K562 (cell line): ENCODE results near the gene CCR2.

Experiments
- EP300 ChIP-seq: IDR thresholded peaks from 2 replicates; pipeline ENCODE4 v1.6.1; 2012; ENCODE audit warnings: low read length, improper control_type of control experiment
- HDAC6 ChIP-seq: IDR thresholded peaks from 2 replicates; pipeline ENCODE4 v1.6.1; 2012; ENCODE audit warnings: low read depth, mild to moderate bottlenecking, control low read depth, inconsistent platforms, low read length, moderate library complexity
- POLR2A ChIP-seq: fragments of 450-650 bp; conservative IDR thresholded peaks from 2 replicates; pipeline ENCODE4 v1.6.1; 2016
- RCOR1 ChIP-seq, 2 experiments: IDR thresholded peaks; 2 replicates each; pipeline ENCODE4 v1.6.1; 2012; ENCODE audit warnings: low read depth in 2 of 2, low read length in 2 of 2, borderline replicate concordance in 1 of 2, improper control_type of control experiment in 1 of 2
- THAP12 ChIP-seq: fragments of 250-450 bp; sonication (Bioruptor Pico); IDR thresholded peaks from 2 replicates; pipeline ENCODE4 v1.9.0; 2021; ENCODE audit warnings: mild to moderate bottlenecking, inconsistent platforms
- ZNF79 ChIP-seq: fragments of 250-450 bp; sonication (Bioruptor Pico); IDR thresholded peaks from 2 replicates; pipeline ENCODE4 v1.4.0; 2020; ENCODE audit warnings: low read depth, mild to moderate bottlenecking, moderate library complexity
- TF ChIP-seq, protein P1 (sequence below), 3 experiments: IDR thresholded peaks in 2 of 3; conservative IDR thresholded peaks in 1 of 3; 2 replicates each; pipeline ENCODE4 v1.5.1; 2011 to 2012; ENCODE audit warnings: low read length in 3 of 3, mild to moderate bottlenecking in 3 of 3, control low read depth in 2 of 3, improper control_type of control experiment in 1 of 3, inconsistent platforms in 1 of 3, low read depth in 1 of 3, mixed read lengths in 1 of 3, moderate library complexity in 1 of 3; ENCODE audit not compliant: insufficient read depth in 2 of 3

DNA sequence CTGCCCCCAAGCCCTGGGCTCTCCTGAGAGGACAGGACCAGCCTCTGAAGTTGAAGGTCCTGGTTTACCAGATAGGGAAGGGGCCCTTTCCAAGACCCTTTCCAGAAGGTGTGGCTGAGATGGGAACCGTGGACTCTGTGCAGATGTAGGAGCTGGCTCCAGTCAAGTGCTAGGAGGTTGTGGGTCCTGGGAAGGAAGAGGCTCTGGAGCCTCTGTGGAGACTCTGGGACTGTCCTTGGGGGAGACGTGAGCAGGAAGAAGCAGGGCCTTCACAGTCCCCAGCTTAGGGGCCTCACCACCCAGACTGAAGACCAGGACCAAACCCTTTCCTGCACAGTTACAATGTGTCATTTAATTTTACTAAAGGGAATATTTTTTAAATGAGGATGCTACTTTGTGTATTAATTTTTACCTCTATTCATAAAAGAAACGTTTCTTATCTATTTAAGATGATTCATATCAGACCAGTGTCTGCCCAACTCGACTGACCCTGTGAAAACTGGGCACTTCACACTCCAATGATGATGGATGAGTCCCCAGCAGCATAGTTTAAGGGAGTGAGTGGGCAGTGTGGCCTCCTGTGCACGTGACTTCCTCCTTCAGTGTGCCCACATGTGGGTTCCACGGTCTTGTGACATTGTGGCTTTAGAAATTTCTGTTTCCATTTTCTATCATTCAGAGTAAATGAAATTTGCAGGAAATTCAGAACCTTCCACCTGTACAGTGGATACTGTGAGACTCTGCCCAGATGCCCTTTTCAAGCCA, 42.0 kb downstream of the CCR2 start:
- TF ChIP-seq ZNF79 (CRISPR knock-in tag) (no peak), POLR2A (no peak), RCOR1 (IDR thresholded peaks at IDR 0.05; ENCODE audit: borderline replicate concordance in 1 of 2, low read depth in 2 of 2, low read length in 2 of 2) (no peak), EP300 (no peak), HDAC6 (no peak), THAP12 (CRISPR knock-in tag) (no peak)
- TF ChIP-seq, protein P1, sequence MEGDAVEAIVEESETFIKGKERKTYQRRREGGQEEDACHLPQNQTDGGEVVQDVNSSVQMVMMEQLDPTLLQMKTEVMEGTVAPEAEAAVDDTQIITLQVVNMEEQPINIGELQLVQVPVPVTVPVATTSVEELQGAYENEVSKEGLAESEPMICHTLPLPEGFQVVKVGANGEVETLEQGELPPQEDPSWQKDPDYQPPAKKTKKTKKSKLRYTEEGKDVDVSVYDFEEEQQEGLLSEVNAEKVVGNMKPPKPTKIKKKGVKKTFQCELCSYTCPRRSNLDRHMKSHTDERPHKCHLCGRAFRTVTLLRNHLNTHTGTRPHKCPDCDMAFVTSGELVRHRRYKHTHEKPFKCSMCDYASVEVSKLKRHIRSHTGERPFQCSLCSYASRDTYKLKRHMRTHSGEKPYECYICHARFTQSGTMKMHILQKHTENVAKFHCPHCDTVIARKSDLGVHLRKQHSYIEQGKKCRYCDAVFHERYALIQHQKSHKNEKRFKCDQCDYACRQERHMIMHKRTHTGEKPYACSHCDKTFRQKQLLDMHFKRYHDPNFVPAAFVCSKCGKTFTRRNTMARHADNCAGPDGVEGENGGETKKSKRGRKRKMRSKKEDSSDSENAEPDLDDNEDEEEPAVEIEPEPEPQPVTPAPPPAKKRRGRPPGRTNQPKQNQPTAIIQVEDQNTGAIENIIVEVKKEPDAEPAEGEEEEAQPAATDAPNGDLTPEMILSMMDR (IDR thresholded peaks at IDR 0.05 in 2 of 3, conservative IDR thresholded peaks at IDR 0.05 in 1 of 3; ENCODE audit: insufficient read depth in 2 of 3, low read depth in 1 of 3, low read length in 3 of 3): no peak
